ENCODE data around the gene MEFV. TPM values are rescaled to one million over a fixed set of nuclear protein-coding genes. Genes with fewer than 3 reads are reported as not detected.

Gene MEFV
- total RNA-seq, 2 donors from 2014 or later = 0.82 to 2.2 TPM

GRCh38 chr16:3283543-3284447 is 27.4 kb upstream of the MEFV start:
- Histone ChIP-seq H3K4me3 (peak overlapping the region; percentile 92), H3K27ac (peak overlapping the region; percentile 94 to 99), H3K9me3 (peaks cover 7 to 36% of the 10 kb centered on the region in 2 donors), H3K27me3 (no peaks in the 10 kb centered on the region), H3K4me1 (peaks cover 0 to 33% of the 10 kb centered on the region in 2 donors), H3K36me3 (peaks cover 30% of the 10 kb centered on the region)
- no peak for DNase-seq (ENCODE audit: low spot score)
- no peak for TF ChIP-seq CTCF (IDR thresholded peaks at IDR 0.05)

DNA sequence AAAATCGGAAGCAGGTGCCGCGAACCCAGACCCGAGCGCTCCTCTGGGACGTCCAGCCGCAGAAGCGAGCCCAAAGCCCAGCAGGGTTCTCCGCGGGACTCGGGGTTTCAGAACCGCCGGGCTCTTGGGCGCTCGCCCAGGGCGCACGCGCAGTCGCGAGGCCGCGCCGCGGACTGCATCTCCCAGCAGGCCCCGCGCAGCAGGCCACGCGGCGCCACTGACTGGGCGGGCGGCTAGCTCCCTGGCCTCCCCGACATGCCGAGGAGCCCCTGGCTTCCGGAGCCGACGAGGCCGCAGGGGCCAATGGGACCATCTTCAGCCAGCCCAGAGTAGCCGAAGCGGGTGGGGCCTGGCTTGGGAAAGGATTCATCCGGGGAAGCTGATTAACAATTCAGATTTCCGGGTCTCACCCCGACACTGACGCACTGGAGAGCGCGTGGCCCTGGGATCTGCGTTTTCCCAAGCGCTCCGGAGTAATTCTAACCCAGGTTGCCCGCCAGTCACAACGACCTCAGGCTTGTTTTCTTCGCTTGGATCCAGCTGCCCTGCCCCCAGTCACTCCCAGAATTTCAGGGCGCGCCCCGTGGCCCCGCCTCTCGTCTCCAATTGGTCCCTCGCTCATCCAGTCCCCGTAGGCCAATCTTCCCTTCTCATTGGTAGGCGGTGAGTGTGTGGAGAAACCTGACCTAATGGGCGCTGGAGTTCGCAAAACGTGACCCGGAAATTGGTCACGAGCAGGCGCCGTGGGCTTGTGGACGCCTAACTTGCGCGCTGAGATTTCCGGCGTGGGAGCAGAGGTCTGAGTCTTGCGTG is 26.5 kb upstream of the MEFV start, which contains the start of gene ZNF263:
TSS of gene ZNF263 (plus strand) at position 762 of the 813 bp plus-strand sequence. CDS start 328 bp downstream, outside the sequence.
- Histone ChIP-seq H3K27ac (peak within 1 kb of the TSS; percentile 94 to 99), H3K36me3 (peaks cover 22% of the 10 kb centered on the region), H3K4me1 (peaks cover 0 to 33% of the 10 kb centered on the region in 2 donors), H3K9me3 (peaks cover 0 to 27% of the 10 kb centered on the region in 2 donors), H3K4me3 (peak within 1 kb of the TSS; percentile 92), H3K27me3 (no peaks in the 10 kb centered on the region)
- no peak for TF ChIP-seq CTCF (IDR thresholded peaks at IDR 0.05)
- DNase-seq (ENCODE audit: low spot score) = peak; percentile 98

DNA sequence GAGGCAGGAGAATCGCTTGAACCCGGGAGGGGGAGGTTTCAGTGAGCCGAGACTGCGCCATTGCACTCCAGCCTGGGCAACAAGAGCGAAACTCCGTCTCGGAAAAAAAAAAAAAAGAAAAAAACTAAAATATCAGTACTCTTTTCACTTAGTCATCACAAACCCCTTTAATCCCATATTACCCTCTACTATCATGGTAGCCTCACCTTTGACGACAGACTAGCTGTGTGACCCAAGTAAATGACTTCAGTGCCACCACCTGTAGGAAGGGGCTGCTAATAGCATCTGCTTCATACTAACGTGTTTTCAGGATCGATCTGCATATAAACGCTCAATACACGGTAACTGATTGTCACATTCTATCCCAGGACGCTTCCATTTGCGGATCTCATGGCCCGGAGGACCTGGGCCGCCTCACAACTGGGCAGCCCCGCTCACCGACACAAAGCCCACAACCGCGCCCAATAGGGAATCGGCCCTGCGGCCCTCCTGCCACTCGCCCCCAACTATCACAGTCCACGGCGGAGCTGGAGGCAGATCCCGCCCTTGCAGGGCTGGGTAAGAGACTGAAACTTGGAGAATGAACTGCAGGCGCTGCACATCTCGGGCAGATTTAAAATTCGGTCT is 25.8 kb upstream of the MEFV start:
- no peaks in the 10 kb centered on the region for H3K27me3 ChIP-seq
- peaks cover 16% of the 10 kb centered on the region for H3K36me3 ChIP-seq
- H3K4me1 ChIP-seq = peaks cover 0 to 33% of the 10 kb centered on the region in 2 donors
- peaks cover 0 to 20% of the 10 kb centered on the region in 2 donors for H3K9me3 ChIP-seq
- peak; percentile 63 for DNase-seq (ENCODE audit: low spot score)
- peak overlapping the region; percentile 94 to 99 for H3K27ac ChIP-seq
- no peak for TF ChIP-seq CTCF (IDR thresholded peaks at IDR 0.05)
- H3K4me3 ChIP-seq = peak overlapping the region; percentile 92

- Histone ChIP-seq H3K4me1 (peaks cover 0 to 33% of the 10 kb centered on the region in 2 donors), H3K27me3 (no peaks in the 10 kb centered on the region), H3K4me3 (no peak overlapping the region), H3K27ac (no peak overlapping the region), H3K9me3 (peaks cover 0 to 11% of the 10 kb centered on the region in 2 donors), H3K36me3 (peaks cover 7% of the 10 kb centered on the region)
- no peak for DNase-seq (ENCODE audit: low spot score)
- no peak for TF ChIP-seq CTCF (IDR thresholded peaks at IDR 0.05)
Observed at GRCh38 chr16:3281222-3281820, 24.9 kb upstream of the MEFV start.

DNA sequence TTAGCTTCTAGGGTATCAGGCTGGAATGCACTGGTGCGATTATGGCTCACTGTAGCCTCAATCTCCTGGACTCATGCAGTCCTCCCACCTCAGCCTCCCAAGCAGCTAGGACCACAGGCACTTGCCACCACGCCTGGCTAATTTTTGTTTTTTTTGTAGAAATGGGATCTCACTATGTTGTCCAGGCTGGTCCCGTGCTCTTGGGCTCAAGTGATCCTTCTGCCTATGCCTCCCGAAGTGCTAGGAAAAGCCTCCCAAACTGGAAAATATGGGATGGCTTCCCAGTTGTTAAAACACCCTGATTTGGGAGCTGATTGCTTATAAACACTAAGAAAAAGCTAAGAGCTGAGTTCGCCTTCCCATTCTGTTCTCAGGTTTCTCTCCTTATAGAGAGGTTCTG is 20.2 kb upstream of the MEFV start:
- Histone ChIP-seq H3K36me3 (no peaks in the 10 kb centered on the region), H3K4me3 (no peak overlapping the region), H3K4me1 (no peaks in the 10 kb centered on the region), H3K27ac (no peak overlapping the region), H3K27me3 (no peaks in the 10 kb centered on the region), H3K9me3 (no peaks in the 10 kb centered on the region)
- DNase-seq (ENCODE audit: low spot score) = no peak
- TF ChIP-seq CTCF (IDR thresholded peaks at IDR 0.05) = no peak
